GM12872 (cell line): ENCODE measurements around the gene BLOC1S3.

Experiments used
- TF ChIP-seq, protein P1 (sequence below): IDR thresholded peaks from 3 replicates; pipeline ENCODE4 v1.5.1; 2011; ENCODE audit warnings: low read depth, mild to moderate bottlenecking, low read length, moderate library complexity; ENCODE audit not compliant: insufficient read depth

Gene BLOC1S3

DNA sequence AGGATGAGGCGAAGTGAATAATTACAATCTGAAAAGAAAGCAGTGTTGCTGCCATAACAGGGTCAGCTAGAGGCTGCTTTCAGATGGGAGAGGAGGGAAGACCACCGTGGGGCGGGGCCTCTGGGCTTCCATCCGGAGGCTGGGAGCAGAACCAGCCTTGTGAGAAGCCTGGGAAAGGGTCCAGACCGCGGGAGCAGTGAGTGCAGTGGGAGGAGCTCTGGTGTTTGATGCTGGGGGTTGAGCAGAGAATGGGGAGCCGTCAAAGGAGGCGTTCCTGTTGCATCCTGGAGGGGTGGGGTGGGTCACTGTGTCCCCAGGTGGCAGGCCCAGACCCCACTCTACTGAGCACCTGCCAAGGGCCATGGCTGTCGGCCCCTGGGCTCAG, 35.9 kb upstream of the BLOC1S3 start:
- TF ChIP-seq, protein P1, sequence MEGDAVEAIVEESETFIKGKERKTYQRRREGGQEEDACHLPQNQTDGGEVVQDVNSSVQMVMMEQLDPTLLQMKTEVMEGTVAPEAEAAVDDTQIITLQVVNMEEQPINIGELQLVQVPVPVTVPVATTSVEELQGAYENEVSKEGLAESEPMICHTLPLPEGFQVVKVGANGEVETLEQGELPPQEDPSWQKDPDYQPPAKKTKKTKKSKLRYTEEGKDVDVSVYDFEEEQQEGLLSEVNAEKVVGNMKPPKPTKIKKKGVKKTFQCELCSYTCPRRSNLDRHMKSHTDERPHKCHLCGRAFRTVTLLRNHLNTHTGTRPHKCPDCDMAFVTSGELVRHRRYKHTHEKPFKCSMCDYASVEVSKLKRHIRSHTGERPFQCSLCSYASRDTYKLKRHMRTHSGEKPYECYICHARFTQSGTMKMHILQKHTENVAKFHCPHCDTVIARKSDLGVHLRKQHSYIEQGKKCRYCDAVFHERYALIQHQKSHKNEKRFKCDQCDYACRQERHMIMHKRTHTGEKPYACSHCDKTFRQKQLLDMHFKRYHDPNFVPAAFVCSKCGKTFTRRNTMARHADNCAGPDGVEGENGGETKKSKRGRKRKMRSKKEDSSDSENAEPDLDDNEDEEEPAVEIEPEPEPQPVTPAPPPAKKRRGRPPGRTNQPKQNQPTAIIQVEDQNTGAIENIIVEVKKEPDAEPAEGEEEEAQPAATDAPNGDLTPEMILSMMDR = no peak

DNA sequence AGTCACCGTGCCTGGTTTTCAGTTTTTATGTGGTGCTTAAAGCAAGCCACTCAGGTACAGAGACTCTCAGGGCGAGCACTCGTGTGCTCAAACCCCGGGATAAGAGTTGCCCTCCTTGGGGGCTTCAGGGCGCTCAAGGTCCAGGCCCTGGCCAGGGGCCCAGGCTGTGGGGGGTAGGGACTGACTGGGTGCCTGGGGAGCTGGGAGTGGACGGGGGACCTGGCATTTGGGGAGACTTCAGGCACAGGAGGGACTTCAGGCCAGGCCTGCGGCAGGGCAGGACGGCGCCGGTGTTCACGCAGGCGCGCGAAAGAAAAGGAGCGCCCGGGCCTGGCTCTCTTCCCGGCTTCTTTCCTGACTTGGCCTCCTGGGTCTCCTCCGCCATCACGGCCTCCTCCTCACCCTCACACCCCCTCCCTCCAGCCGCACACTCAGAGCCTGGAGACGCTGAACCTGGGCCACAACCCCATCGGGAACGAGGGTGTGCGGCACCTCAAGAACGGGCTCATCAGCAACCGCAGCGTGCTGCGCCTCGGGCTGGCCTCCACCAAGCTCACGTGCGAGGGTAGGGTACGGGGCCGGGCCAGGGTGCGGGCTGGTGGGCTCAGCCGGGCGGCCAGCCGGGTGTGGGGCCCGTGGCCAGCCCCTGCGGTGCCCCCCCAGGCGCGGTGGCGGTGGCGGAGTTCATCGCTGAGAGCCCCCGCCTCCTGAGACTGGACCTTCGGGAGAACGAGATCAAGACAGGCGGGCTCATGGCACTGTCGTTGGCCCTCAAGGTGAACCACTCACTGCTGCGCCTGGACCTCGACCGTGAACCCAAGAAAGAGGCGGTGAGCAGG, 33.9 kb upstream of the BLOC1S3 start:
- TF ChIP-seq, protein P1 = no peak

DNA sequence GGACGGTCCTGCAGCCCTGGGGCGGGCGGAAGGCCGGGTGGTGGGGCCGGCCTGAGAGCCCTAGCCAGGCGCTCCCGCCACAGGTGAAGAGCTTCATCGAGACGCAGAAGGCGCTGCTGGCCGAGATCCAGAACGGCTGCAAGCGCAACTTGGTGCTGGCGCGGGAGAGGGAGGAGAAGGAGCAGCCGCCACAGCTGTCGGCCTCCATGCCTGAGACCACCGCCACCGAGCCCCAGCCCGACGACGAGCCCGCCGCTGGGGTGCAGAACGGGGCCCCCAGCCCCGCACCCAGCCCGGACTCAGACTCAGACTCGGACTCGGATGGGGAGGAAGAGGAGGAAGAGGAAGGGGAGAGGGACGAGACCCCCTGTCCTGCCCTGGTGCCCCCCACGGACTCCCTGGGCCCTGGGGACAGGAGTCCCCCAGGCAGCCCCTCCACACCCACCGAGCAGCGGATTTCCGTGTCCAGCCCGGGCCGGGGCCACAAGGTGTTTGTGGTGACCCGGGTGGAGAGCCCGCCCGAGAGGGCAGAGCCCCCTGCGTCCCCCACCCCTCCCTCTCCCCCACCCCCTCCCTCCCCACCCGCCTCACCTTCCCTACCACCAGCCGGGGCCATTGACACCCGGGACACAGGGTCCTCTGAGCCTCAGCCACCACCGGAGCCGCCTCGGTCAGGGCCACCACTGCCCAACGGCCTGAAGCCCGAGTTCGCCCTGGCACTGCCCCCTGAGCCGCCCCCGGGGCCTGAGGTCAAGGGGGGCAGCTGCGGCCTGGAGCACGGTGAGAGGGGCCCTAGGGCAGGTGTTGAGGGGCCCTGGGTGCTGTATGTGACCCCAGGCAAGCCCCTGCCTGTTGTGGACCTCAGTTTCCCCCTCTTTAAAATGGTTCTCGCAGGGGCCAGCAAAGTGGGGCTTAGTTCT, 33.1 kb upstream of the BLOC1S3 start:
- TF ChIP-seq, protein P1 = no peak

DNA sequence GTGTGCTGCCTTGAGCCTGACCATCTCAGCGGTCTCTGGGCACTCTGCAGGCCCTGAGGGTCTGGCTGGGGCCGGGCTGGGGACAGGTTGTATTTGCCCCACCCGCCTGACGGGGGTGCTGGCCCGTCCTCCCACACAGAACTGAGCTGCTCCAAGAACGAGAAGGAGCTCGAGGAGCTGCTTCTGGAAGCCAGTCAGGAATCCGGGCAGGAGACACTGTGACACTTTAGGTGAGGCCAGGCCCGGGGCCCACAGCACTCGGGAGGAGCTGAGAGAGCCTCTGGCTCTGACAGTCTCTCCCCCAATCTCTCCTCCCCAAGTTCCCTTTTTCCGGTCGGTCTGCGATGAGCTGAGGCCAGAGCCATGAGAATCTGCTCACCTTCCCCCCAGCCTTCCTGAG, 32.3 kb upstream of the BLOC1S3 start:
- TF ChIP-seq, protein P1 = no peak

DNA sequence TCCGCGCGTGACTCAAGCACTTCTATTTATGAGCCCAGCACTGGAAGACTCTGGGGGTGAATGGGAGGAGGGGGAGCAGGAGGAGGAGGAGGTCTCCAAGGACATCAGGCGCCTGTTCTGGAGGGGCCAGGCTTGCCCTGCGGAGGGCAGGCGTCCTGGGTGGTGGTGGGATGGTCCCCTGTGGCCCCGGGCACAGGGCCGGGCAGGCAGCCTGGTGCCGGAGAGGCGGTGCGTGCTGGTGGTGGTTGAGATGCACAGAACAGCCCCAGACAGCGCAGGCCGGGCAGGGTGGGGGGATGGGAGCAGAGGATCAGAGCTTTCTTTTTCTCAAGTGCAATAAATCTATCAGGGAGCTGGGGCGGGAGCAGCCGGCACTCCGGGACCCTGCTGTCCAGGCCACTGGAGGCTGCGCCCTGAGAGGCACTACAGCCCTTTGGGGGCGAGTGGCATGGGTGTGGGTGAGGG, 31.8 kb upstream of the BLOC1S3 start:
- TF ChIP-seq, protein P1 = no peak

DNA sequence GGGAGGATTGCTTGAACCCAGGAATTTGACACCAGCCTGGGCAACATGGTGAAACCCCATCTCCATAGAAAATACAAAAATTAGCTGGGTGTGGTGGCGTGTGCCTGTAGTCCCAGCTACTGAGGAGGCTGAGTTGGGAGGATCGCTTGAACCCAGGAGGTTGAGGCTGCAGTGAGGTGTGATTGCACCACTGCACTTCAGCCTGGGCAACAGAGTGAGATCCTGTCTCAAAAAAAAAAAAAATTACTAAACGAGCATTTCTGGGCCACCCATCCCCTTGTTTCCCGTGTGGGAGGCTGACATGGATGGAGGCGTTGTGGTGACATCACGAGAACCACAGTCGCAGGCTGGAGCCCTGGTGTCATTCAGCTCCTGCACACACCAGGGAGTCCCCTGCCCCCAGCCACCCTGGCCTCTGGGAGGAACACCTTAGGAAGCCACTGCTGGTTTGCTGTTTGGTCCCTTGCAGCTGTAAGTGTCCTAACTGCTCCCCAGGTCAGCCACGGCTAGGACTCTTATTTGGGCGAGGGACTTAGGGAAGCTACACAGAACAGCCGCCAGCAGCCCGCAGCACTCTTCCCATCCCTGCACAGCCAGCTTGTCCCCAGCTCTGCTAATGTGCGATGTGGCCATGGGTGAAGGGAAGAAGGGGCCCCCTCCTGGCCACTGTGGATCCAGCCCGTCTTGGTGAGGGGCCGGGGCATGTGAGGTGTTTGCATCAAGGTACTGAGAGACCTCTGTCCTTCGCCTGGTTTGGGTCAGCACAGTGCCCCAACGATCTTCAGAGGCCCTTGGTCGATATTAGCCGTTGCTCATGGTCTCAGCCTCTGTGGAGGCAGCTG, 30.5 kb upstream of the BLOC1S3 start:
- TF ChIP-seq, protein P1 = no peak
